SK-N-SH (cell line): ENCODE data around the gene TTC39B.

ENCODE experiments used
- CHD2 ChIP-seq: fragments of 150-350 bp; IDR thresholded peaks from 2 replicates; pipeline ENCODE4 v1.6.1; 2018; ENCODE audit warnings: low read length; ENCODE audit not compliant: partially characterized antibody
- FOXJ3 ChIP-seq: sonication (generic); formaldehyde crosslinking; IDR thresholded peaks from 2 replicates; pipeline ENCODE4 v1.5.1; 2020; ENCODE audit warnings: mild to moderate bottlenecking, missing genetic modification reagents
- JUND ChIP-seq: IDR thresholded peaks from 2 replicates; pipeline ENCODE4 v1.4.0; 2012
- SIN3A ChIP-seq: IDR thresholded peaks from 2 replicates; pipeline ENCODE4 v1.6.1; 2012; ENCODE audit warnings: low read depth, mild to moderate bottlenecking, low read length, moderate library complexity, borderline replicate concordance
- TF ChIP-seq, protein P1 (sequence below): fragments of 150-350 bp; IDR thresholded peaks from 2 replicates; pipeline ENCODE4 v1.6.1; 2016; ENCODE audit warnings: mild to moderate bottlenecking, low read depth, low read length
- TF ChIP-seq, protein P2 (sequence below): fragments of 200-600 bp; sonication (generic); IDR thresholded peaks from 2 replicates; pipeline ENCODE4 v1.6.1; 2017; ENCODE audit warnings: antibody characterized with exemption, mild to moderate bottlenecking, moderate library complexity
- TF ChIP-seq, protein P3 (sequence below): IDR thresholded peaks from 2 replicates; pipeline ENCODE4 v1.4.0; 2012; ENCODE audit warnings: low read depth

DNA sequence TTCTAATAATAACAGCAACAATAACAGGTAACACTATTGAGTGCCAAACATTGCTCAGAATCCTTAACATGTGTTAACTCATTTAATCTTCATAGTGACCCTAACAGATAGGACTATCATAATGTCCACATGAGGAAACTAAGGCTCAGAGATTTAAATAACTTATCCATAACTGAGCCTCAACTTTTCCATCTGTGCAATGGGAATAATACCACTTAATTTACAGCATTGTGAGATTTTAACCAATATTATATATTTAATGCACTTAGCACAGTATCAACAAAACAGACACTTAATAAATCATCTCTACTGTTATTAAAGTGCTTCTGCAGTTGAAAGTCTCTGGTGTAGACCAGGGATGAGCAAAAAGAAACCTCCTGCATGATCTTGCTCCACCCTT lies 28.2 kb downstream of the TTC39B start:
- TF ChIP-seq CHD2 (no peak), SIN3A (no peak), JUND (no peak), FOXJ3 (no peak)
- TF ChIP-seq, protein P1, sequence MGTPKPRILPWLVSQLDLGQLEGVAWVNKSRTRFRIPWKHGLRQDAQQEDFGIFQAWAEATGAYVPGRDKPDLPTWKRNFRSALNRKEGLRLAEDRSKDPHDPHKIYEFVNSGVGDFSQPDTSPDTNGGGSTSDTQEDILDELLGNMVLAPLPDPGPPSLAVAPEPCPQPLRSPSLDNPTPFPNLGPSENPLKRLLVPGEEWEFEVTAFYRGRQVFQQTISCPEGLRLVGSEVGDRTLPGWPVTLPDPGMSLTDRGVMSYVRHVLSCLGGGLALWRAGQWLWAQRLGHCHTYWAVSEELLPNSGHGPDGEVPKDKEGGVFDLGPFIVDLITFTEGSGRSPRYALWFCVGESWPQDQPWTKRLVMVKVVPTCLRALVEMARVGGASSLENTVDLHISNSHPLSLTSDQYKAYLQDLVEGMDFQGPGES = no peak
- TF ChIP-seq, protein P2, sequence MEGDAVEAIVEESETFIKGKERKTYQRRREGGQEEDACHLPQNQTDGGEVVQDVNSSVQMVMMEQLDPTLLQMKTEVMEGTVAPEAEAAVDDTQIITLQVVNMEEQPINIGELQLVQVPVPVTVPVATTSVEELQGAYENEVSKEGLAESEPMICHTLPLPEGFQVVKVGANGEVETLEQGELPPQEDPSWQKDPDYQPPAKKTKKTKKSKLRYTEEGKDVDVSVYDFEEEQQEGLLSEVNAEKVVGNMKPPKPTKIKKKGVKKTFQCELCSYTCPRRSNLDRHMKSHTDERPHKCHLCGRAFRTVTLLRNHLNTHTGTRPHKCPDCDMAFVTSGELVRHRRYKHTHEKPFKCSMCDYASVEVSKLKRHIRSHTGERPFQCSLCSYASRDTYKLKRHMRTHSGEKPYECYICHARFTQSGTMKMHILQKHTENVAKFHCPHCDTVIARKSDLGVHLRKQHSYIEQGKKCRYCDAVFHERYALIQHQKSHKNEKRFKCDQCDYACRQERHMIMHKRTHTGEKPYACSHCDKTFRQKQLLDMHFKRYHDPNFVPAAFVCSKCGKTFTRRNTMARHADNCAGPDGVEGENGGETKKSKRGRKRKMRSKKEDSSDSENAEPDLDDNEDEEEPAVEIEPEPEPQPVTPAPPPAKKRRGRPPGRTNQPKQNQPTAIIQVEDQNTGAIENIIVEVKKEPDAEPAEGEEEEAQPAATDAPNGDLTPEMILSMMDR = no peak
- TF ChIP-seq, protein P3, sequence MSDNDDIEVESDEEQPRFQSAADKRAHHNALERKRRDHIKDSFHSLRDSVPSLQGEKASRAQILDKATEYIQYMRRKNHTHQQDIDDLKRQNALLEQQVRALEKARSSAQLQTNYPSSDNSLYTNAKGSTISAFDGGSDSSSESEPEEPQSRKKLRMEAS = no peak
